LHCN-M2 (cell line): ENCODE results near the gene ADORA1. TPM values are rescaled to one million over a fixed set of nuclear protein-coding genes. Genes with fewer than 3 reads are reported as not detected.
A peak's percentile ranks its signal among the peaks of the same experiment; 100 is the strongest.

Experiments used
- DNase-seq: peaks from one replicate; pipeline ENCODE4 v3.0.0-alpha.2; 2012; ENCODE audit warnings: low read depth
- polyA plus RNA-seq: library from polyadenylated mRNA; unstranded; fragments of >200 nt; gene quantifications from one replicate; pipeline ENCODE4 v1.2.1, GENCODE V29; 2012; ENCODE audit warnings: missing spikeins
- total RNA-seq: library from RNA; depleted of rRNA; stranded (reverse); fragments of >200 nt; gene quantifications from 2 replicates; pipeline ENCODE4 v1.2.3, GENCODE V29; 2014; rRNA removed

ADORA1 gene
- total RNA-seq: 9.7 and 19.1 TPM in 2 replicates
- polyA plus RNA-seq: 41.8 TPM

GRCh38 chr1:203127666-203128430, at the start of gene ADORA1:
ADORA1 (plus strand) TSS chr1:203127726; CDS start chr1:203128842, 1,116 bp downstream.
- DNase-seq: peak; percentile 73

DNA sequence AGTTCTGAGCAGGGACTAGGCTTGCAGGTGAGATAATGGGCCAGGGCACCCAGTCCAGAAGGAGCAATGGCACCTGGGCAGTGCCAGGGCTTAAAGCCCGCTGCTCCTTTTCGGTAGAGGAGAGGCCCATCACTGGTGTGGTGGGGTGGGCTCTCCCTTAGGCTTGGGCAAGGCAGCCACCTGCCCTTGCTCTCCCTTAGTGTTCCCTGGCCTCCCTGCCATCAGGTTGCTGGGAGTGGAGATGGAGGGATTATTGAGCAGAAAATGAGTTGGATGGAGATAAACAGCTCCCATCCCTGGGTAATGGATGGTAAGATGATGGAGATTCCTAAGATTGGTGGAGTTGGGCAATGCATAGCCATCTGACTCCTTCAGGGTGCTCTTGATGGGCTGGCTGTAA, 49.6 kb upstream of the ADORA1 start:
- DNase-seq: no peak

DNA sequence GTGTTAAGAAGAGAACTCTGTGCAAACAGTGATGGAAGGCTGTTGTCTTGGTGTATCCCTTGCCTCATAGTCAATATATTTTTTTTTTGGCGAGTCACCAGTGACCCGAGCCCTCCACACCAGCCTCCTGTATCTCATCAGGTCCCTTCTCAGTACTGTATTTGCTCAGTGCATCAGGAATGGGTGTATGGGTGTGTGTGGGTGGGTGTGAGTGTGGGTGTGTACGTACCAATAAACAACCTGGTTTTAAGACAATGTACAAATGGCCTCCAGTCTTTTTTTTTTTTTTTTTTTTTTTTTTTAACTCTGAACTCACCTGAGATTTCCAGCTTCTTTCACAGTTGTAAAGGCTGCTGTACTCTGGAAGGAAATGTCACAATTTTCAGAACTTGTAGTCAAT, 49.0 kb upstream of the ADORA1 start:
- DNase-seq: no peak

DNA sequence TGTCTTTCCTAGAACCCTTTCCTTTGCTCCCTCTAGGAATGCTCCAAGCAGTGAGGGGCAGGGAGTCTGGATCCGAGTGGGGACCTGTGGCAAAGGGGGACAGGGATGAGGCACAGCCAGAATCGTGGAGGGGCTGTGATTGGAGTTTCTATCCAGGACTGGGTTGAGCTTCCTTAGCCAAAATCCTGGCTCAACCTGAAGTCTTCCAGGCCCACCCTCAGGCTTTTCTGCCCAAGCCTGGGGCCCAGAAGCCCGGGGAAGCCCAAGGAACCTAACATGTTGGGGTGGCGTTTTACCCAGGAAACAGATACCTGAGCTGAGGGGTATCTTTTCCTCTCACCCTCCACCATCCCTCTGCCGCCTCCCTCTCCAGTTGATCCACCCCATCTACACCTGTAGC, 47.1 kb upstream of the ADORA1 start:
- no peak for DNase-seq

GRCh38 chr1:203081465-203082230, 45.9 kb upstream of the ADORA1 start:
- no peak for DNase-seq

GRCh38 chr1:203082231-203082505, 45.4 kb upstream of the ADORA1 start:
- no peak for DNase-seq

DNA sequence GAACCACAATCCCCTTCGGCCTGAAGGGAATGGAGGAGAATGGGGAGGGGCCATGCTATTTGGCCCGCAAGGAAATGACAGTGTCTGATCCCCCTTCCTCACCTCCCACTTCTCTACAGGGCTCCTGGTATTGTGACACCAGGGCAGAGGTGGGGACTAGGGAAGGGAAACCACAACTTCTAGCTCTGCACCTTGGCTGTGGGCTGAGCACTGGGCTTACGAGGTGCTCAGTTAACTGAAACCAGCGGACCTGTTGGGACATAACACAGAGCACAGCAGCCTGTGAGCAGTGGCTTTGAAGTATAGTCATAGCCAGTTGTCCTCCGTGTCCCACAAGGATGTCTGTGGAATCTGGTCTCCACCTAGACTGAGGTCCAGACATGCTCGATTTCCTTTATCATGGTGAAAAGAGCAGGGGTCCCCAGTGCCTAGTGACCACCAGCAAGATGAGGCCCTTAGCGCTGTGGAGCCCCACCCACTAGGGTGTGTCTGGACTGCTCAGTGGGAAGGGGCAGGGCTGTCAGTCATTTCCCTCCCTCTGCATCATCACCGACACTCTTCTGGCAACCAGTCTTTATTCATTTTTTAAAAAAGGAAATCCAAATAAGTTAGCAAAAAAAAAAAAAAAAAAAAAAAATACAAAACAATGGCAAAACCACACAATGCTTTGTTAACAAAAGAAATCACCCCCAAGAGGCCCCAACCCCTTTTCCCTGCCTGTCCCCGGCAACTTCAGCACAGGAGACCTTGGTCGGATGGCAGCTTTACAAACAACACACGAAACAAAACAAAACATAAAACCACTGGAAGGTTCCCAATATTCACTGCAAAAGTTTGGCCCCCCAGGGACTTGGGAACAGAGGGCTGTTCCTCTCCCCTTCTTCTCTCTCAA, 44.7 kb upstream of the ADORA1 start:
- no peak for DNase-seq

DNA sequence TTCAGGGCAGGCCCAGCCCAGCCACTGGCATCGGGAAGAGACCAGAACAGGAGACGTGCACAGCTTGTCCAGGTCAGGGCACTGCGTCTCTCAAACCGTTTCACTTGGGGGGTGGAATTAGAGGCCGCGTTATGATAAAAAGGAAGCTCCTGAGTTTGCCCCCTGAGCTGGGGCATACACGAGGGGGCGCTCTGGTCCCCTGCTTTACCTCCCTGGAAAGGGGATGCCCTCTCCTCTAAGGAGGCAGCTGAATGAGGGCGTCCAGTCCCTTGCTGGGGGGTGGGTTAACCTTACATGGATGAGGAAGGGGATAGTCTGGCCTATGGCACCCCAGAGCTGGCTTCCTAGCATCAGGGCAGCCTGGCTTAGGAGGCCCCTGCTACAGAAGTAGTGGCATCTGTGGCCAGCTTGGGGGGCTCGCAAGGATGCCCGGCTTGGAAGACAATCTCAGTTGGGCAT, 44.0 kb upstream of the ADORA1 start:
- no peak for DNase-seq

DNA sequence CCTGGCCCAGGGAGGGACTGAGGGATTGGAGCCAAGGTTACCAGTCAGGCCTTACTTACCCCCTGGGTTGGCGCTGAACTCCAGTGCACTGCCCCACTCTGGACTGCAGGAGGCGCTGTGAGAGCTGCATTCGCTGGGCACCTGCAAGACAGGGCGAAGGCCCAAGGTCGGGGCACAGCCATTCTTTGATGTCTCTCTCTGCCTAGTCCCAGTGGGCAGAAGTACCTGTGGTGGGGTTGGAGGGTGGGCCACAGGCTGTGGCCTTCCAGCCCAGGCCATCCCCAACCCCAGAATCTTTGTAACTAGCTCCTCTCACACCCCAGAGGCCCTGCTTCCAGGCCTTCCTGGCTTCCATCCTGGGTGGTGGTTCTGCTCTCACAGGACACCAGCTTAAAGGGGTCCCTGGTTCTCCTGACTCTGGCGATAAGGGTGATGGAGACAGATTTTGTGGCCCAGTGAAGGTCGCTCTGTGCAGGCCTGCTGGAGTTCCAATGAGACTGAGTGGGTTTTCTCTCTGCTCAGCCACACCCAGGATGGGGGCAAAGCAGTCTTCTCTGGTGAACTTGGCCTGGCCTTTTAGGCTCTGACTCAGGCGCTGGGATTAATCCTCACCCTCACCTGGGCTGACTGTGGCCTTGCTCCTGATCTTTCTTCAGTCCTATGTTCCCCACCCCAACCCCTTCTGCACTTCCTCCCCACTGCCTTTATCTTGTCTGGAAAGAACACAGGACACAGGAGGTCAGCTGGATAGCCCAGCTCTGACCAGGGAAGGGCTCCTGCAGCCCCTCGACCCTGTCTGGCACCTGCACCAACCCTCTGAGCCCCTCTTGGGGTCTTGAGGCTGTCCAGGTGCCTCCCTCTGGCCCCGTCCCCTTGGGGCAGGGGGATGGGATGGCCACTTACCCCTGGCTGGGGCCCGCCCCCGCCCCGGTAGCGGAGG, 42.7 kb upstream of the ADORA1 start:
- no peak for DNase-seq

DNA sequence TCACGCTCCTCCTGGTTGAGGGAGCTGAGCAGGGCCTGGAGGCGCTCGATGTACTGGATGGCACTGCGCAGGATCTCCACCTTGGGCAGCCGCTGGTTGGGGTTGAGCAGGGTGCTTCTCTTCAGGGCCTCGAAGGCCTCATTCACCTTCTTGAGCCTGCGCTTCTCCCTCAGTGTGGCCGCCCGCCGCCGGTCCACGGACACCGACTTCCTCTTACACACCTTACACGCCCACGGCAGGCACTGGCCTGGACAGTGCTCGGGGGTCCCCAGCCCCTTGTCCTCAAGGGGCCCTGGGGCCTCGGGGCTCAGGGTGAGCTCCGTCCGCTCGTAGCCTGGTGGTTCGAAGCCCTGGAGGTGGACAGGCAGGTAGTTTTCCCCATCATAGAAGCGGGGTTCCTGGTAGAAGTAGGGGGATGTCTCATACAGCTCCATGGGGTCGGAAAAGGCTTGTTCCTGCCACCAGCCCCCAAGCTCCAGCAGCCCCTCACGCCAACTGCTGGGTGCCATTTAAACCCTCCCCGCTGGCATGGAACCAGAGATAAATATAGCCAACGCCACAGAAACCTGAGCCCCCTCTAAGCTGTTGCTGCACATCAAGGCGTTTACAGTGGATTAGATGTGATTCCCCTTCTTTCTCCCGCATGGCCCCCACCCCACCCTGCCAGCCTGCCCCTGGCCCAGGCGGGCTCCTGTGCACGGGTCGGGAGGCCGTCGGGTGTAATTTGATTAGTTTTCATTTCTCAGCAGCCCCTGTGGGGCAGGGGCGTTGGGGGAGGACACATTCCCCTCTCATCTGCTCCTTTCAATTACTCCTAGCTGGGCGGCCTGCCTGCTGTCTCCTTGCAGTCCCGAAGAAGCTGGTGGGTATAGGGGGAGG, 41.8 kb upstream of the ADORA1 start, which contains the start of gene MYOG:
Gene MYOG (minus strand): TSS at position 485 of the 879 bp plus-strand sequence. CDS start 51 bp downstream, at position 434.
- no peak for DNase-seq

- no peak for DNase-seq
Measured at GRCh38 chr1:203086992-203087763, 40.3 kb upstream of the ADORA1 start.

GRCh38 chr1:203088441-203088840, 39.1 kb upstream of the ADORA1 start:
- DNase-seq: no peak

- no peak for DNase-seq
Measured at GRCh38 chr1:203089001-203089650, 38.4 kb upstream of the ADORA1 start.

DNA sequence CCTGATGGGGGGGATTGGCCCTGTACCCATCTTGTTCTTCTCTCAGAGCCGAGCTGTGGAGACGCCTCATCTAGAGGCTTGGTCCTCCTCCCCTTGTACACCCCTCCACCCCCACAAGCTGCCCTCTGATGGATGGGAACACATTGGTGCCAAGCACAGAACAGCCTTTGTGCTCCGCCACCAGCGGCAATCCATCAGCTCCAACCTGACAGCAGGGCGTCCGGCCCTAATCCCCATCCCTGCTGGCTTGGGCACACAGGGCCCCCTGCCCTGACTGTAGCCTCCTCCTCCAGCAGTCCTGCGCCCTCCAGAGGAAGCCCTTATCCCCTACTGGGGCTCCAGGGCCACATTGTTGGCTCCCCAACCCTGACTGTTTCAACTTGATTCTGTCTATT, 37.9 kb upstream of the ADORA1 start:
- DNase-seq: peak; percentile 66

GRCh38 chr1:203090421-203091198, 36.9 kb upstream of the ADORA1 start:
- no peak for DNase-seq

DNA sequence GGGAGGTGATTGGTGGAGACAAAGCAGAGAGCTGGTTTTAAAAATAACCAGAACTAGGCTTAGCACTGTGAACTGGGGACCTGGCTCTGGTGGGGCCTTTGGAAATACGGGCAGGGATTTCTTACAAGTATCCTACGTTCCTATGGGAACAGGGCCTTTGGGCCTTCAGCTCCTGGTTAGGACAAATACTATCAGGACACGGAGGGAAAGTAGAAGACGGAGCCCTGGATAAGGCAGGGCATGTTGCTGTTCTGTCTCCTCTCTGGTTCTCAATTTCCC, 36.4 kb upstream of the ADORA1 start:
- DNase-seq: no peak

DNA sequence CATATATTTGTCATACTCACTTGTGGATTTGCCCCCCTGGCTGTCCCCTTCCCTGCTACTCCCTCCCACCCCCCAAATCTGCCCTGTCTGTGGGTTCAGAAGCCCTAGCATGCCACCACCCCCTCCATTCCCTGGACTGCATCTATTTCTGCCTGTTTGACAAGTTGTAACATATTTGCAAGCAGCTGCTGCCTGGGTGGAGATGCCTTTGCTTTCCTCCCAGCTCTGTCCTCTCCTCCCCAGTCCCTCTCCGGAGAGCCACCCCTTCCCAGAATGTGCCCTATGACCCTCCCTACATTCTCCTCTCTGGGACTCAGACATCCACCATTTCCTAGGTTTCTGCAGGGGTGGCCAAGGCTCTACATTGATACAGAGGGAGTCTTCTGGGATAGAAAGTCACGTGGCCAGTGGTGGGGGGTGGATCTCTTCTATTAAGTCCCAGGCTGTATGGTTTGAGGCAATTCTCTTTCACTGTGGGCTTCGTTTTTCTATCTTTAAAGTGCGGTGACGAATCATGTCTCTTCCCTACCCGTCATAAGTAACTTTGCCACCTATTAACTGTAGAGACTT, 35.7 kb upstream of the ADORA1 start:
- peak; percentile 73 for DNase-seq
